KMS-11 (cell line): ENCODE results near the gene ADGRF4.

Experiments used
- H2AFZ ChIP-seq: fragments of 200-600 bp; sonication (generic); 2 replicates; pipeline ENCODE4 v1.6.1; 2016; ENCODE audit warnings: antibody characterized with exemption, mixed run types, low read depth
- H3K27ac ChIP-seq: fragments of 200-600 bp; sonication (generic); 2 replicates; pipeline ENCODE4 v1.6.1; 2016; ENCODE audit warnings: mild to moderate bottlenecking, mixed run types
- H3K27me3 ChIP-seq: fragments of 200-600 bp; sonication (generic); 2 replicates; pipeline ENCODE4 v1.6.1; 2017; ENCODE audit warnings: mild to moderate bottlenecking, low read depth, mixed run types, moderate library complexity; ENCODE audit not compliant: insufficient read depth
- H3K36me3 ChIP-seq: fragments of 200-600 bp; sonication (generic); 2 replicates; pipeline ENCODE4 v1.6.1; 2017; ENCODE audit warnings: mild to moderate bottlenecking, mixed run types; ENCODE audit not compliant: insufficient read depth
- H3K4me1 ChIP-seq: fragments of 200-600 bp; sonication (generic); 2 replicates; pipeline ENCODE4 v1.6.1; 2016; ENCODE audit warnings: mild to moderate bottlenecking, low read depth, mixed run types; ENCODE audit not compliant: poor library complexity, severe bottlenecking
- H3K4me2 ChIP-seq: fragments of 200-600 bp; sonication (generic); 2 replicates; pipeline ENCODE4 v1.7.0; 2016; ENCODE audit warnings: mild to moderate bottlenecking, mixed run types
- H3K4me3 ChIP-seq: fragments of 200-600 bp; sonication (generic); IDR thresholded peaks from 2 replicates; pipeline ENCODE4 v1.6.1; 2017; ENCODE audit warnings: low read depth, low read length, mixed read lengths; ENCODE audit not compliant: insufficient read depth
- H3K79me2 ChIP-seq: fragments of 200-600 bp; sonication (generic); 2 replicates; pipeline ENCODE4 v1.6.1; 2016; ENCODE audit warnings: low read depth, mixed run types; ENCODE audit not compliant: insufficient read depth
- H3K9ac ChIP-seq: fragments of 200-600 bp; sonication (generic); 2 replicates; pipeline ENCODE4 v1.6.1; 2016; ENCODE audit warnings: mild to moderate bottlenecking, mixed run types
- H4K20me1 ChIP-seq: fragments of 200-600 bp; sonication (generic); 2 replicates; pipeline ENCODE4 v1.6.1; 2016; ENCODE audit warnings: mild to moderate bottlenecking, mixed run types; ENCODE audit not compliant: insufficient read depth
- CTCF ChIP-seq: fragments of 200-600 bp; sonication (generic); conservative IDR thresholded peaks from 2 replicates; pipeline ENCODE4 v1.6.1; 2017; ENCODE audit warnings: low read depth, mild to moderate bottlenecking, antibody characterized with exemption, low read length, moderate library complexity, mixed read lengths

ADGRF4 gene

GRCh38 chr6:47654255-47654654, 44.1 kb upstream of the ADGRF4 start:
- Histone ChIP-seq H3K27ac (no peak overlapping the region), H3K9ac (no peak overlapping the region), H3K36me3 (no peaks in the 10 kb centered on the region), H3K4me2 (no peak overlapping the region), H2AFZ (no peak overlapping the region), H3K4me1 (no peaks in the 10 kb centered on the region), H3K4me3 (no peak overlapping the region), H3K79me2 (no peaks in the 10 kb centered on the region), H3K27me3 (no peaks in the 10 kb centered on the region), H4K20me1 (no peaks in the 10 kb centered on the region)
- no peak for TF ChIP-seq CTCF

DNA sequence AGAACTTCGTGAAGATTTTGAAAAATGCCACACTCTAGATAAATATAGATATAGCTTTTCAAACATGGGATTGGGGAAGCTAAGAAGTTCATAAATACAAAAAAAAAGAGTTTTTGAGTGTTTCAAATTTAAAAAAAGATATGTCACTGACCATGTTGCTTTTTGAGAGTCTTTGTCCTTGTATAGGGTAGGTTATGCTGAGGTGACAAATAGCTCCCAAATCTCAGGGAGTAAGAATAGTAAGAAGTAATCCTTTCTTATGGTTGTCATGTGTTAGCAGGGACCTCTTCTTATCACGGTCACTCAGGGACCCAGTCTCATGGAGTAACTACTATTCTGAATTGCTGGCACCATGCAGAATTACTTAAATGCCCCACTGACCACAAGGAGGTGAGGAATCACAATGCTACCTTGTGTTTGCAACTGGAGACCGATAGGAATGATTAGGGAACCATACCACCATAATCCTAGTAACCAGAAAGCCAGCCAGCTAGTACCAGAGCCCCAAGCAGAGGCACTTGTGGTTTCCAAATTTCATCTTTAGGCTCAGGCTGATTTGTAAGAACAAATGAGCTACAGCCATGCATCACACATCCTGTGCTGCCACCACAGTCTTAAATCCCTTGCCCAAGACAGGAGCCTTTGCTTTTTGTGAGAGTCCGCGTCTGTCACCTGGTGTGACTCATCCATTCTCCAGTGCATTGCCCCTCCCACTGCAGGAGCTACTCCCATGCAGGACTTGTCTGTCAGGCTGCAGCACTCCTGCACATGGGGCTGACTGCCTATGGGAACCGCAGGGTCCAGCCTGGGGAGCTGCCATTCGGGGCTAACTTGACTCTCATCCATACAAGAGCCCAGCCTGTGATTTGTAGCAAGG, 42.4 kb upstream of the ADGRF4 start:
- Histone ChIP-seq H3K4me3 (no peak overlapping the region), H3K79me2 (no peaks in the 10 kb centered on the region), H3K36me3 (no peaks in the 10 kb centered on the region), H4K20me1 (no peaks in the 10 kb centered on the region), H3K4me1 (no peaks in the 10 kb centered on the region), H3K27me3 (no peaks in the 10 kb centered on the region), H2AFZ (no peak overlapping the region), H3K4me2 (no peak overlapping the region), H3K9ac (no peak overlapping the region), H3K27ac (no peak overlapping the region)
- no peak for TF ChIP-seq CTCF

GRCh38 chr6:47661960-47662359, 36.4 kb upstream of the ADGRF4 start:
- Histone ChIP-seq H3K27me3 (no peaks in the 10 kb centered on the region), H3K27ac (no peak overlapping the region), H3K4me3 (no peak overlapping the region), H3K9ac (no peak overlapping the region), H3K4me1 (no peaks in the 10 kb centered on the region), H2AFZ (no peak overlapping the region), H3K79me2 (no peaks in the 10 kb centered on the region), H3K4me2 (no peak overlapping the region), H3K36me3 (no peaks in the 10 kb centered on the region), H4K20me1 (no peaks in the 10 kb centered on the region)
- no peak for TF ChIP-seq CTCF

- TF ChIP-seq CTCF: no peak
- no peak overlapping the region for H3K27ac ChIP-seq
- no peak overlapping the region for H2AFZ ChIP-seq
Observed at GRCh38 chr6:47663462-47664216, 34.7 kb upstream of the ADGRF4 start.

More at GRCh38 chr6:47663462-47664216, 34.7 kb upstream of the ADGRF4 start:
- H3K79me2 ChIP-seq: no peaks in the 10 kb centered on the region
- H3K9ac ChIP-seq: no peak overlapping the region
- no peaks in the 10 kb centered on the region for H4K20me1 ChIP-seq
- H3K27me3 ChIP-seq: no peaks in the 10 kb centered on the region
- H3K4me2 ChIP-seq: no peak overlapping the region
- no peak overlapping the region for H3K4me3 ChIP-seq
- no peaks in the 10 kb centered on the region for H3K36me3 ChIP-seq
- no peaks in the 10 kb centered on the region for H3K4me1 ChIP-seq
